ENCODE results near the gene SCGN. TPM values are rescaled to one million over a fixed set of nuclear protein-coding genes. Genes with fewer than 3 reads are reported as not detected.

SCGN gene
- total RNA-seq, 1 donor from 2014 or later, result 1.2 TPM

GRCh38 chr6:25619217-25619616, 32.8 kb upstream of the SCGN start:
- H3K9me3 Mint-ChIP-seq (ENCODE audit: unreplicated experiment), result no peaks in the 10 kb centered on the region
- no peak for TF ChIP-seq CTCF (IDR thresholded peaks at IDR 0.05; ENCODE audit: partially characterized antibody, unreplicated experiment)
- no peaks in the 10 kb centered on the region for H3K27me3 Mint-ChIP-seq (ENCODE audit: unreplicated experiment)
- H3K4me3 Mint-ChIP-seq (ENCODE audit: unreplicated experiment), result no peak overlapping the region
- H3K27ac Mint-ChIP-seq (ENCODE audit: unreplicated experiment), result no peak overlapping the region
- no peak for DNase-seq
- H3K4me1 Mint-ChIP-seq (ENCODE audit: low read depth, unreplicated experiment), result peaks cover 6% of the 10 kb centered on the region
- H3K36me3 Mint-ChIP-seq (ENCODE audit: unreplicated experiment), result no peaks in the 10 kb centered on the region

GRCh38 chr6:25620391-25620790, 31.6 kb upstream of the SCGN start:
- Mint-ChIP-seq H3K27ac (ENCODE audit: unreplicated experiment) (no peak overlapping the region), H3K27me3 (ENCODE audit: unreplicated experiment) (no peaks in the 10 kb centered on the region), H3K36me3 (ENCODE audit: unreplicated experiment) (no peaks in the 10 kb centered on the region), H3K4me1 (ENCODE audit: low read depth, unreplicated experiment) (peaks cover 6% of the 10 kb centered on the region), H3K4me3 (ENCODE audit: unreplicated experiment) (no peak overlapping the region), H3K9me3 (ENCODE audit: unreplicated experiment) (no peaks in the 10 kb centered on the region)
- DNase-seq, result no peak
- no peak for TF ChIP-seq CTCF (IDR thresholded peaks at IDR 0.05; ENCODE audit: partially characterized antibody, unreplicated experiment)

GRCh38 chr6:25623065-25623464, 28.9 kb upstream of the SCGN start:
- no peak for DNase-seq
- no peak for TF ChIP-seq CTCF (IDR thresholded peaks at IDR 0.05; ENCODE audit: partially characterized antibody, unreplicated experiment)
- H3K36me3 Mint-ChIP-seq (ENCODE audit: unreplicated experiment), result no peaks in the 10 kb centered on the region
- H3K27ac Mint-ChIP-seq (ENCODE audit: unreplicated experiment), result no peak overlapping the region
- no peaks in the 10 kb centered on the region for H3K27me3 Mint-ChIP-seq (ENCODE audit: unreplicated experiment)
- H3K4me3 Mint-ChIP-seq (ENCODE audit: unreplicated experiment), result no peak overlapping the region
- peaks cover 12% of the 10 kb centered on the region for H3K4me1 Mint-ChIP-seq (ENCODE audit: low read depth, unreplicated experiment)
- no peaks in the 10 kb centered on the region for H3K9me3 Mint-ChIP-seq (ENCODE audit: unreplicated experiment)

- H3K27ac Mint-ChIP-seq (ENCODE audit: unreplicated experiment), result no peak overlapping the region
- no peaks in the 10 kb centered on the region for H3K9me3 Mint-ChIP-seq (ENCODE audit: unreplicated experiment)
- no peaks in the 10 kb centered on the region for H3K27me3 Mint-ChIP-seq (ENCODE audit: unreplicated experiment)
- no peaks in the 10 kb centered on the region for H3K36me3 Mint-ChIP-seq (ENCODE audit: unreplicated experiment)
- no peak for DNase-seq
- H3K4me1 Mint-ChIP-seq (ENCODE audit: low read depth, unreplicated experiment), result peaks cover 20% of the 10 kb centered on the region
- H3K4me3 Mint-ChIP-seq (ENCODE audit: unreplicated experiment), result no peak overlapping the region
- no peak for TF ChIP-seq CTCF (IDR thresholded peaks at IDR 0.05; ENCODE audit: partially characterized antibody, unreplicated experiment)
Measured at GRCh38 chr6:25623879-25624278, 28.1 kb upstream of the SCGN start.

- H3K9me3 Mint-ChIP-seq (ENCODE audit: unreplicated experiment), result peaks cover 6% of the 10 kb centered on the region
- H3K4me3 Mint-ChIP-seq (ENCODE audit: unreplicated experiment), result no peak overlapping the region
- peaks cover 4% of the 10 kb centered on the region for H3K27me3 Mint-ChIP-seq (ENCODE audit: unreplicated experiment)
- DNase-seq, result no peak
- H3K27ac Mint-ChIP-seq (ENCODE audit: unreplicated experiment), result no peak overlapping the region
- TF ChIP-seq CTCF (IDR thresholded peaks at IDR 0.05; ENCODE audit: partially characterized antibody, unreplicated experiment), result no peak
- H3K36me3 Mint-ChIP-seq (ENCODE audit: unreplicated experiment), result no peaks in the 10 kb centered on the region
- peaks cover 42% of the 10 kb centered on the region for H3K4me1 Mint-ChIP-seq (ENCODE audit: low read depth, unreplicated experiment)
Measured at GRCh38 chr6:25627001-25627400, 25.0 kb upstream of the SCGN start.
